Neural progenitor cell (in vitro differentiated cells): ENCODE data around the gene SEMA7A.

Experiments used
- EZH2phosphoT487 ChIP-seq: fragments of 200-600 bp; sonication (generic); IDR thresholded peaks from 2 replicates; pipeline ENCODE4 v1.6.1; 2017; ENCODE audit warnings: antibody characterized with exemption
- TF ChIP-seq, protein P1 (sequence below): fragments of 200-600 bp; sonication (generic); IDR thresholded peaks from 2 replicates; pipeline ENCODE4 v1.5.1; 2017; ENCODE audit warnings: antibody characterized with exemption, mild to moderate bottlenecking

- no peak for TF ChIP-seq EZH2phosphoT487
- TF ChIP-seq, protein P1, sequence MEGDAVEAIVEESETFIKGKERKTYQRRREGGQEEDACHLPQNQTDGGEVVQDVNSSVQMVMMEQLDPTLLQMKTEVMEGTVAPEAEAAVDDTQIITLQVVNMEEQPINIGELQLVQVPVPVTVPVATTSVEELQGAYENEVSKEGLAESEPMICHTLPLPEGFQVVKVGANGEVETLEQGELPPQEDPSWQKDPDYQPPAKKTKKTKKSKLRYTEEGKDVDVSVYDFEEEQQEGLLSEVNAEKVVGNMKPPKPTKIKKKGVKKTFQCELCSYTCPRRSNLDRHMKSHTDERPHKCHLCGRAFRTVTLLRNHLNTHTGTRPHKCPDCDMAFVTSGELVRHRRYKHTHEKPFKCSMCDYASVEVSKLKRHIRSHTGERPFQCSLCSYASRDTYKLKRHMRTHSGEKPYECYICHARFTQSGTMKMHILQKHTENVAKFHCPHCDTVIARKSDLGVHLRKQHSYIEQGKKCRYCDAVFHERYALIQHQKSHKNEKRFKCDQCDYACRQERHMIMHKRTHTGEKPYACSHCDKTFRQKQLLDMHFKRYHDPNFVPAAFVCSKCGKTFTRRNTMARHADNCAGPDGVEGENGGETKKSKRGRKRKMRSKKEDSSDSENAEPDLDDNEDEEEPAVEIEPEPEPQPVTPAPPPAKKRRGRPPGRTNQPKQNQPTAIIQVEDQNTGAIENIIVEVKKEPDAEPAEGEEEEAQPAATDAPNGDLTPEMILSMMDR: no peak
These were observed 49.2 kb downstream of the SEMA7A start for GRCh38 chr15:74384566-74384880.
